Memory B cell (primary cell): ENCODE data around the gene C12orf60.
A peak's percentile ranks its signal among the peaks of the same experiment; 100 is the strongest.
"Not testable (repeated sequence)": the region's sequence is repeated elsewhere in the genome, so short reads cannot be mapped to it uniquely, and the experiment has no call there.

ENCODE experiments used
- ATAC-seq: fragments of 150-1000 bp; cut with Tn5 transposase; 2 replicates; pipeline ENCODE4 v1.10.0; 2021; ENCODE audit warnings: low read depth, mild to moderate bottlenecking, moderate library complexity
- DNase-seq, 2 donors: peaks; one replicate each; pipeline ENCODE4 v3.0.0; 2022; ENCODE audit warnings: low spot score in 2 of 2
- H3K27ac Mint-ChIP-seq: one replicate; pipeline ENCODE4 v1.8.0; 2022; ENCODE audit warnings: mild to moderate bottlenecking, moderate library complexity, mixed read lengths
- H3K27me3 Mint-ChIP-seq: one replicate; pipeline ENCODE4 v1.8.0; 2022; ENCODE audit warnings: mixed read lengths
- H3K36me3 Mint-ChIP-seq: one replicate; pipeline ENCODE4 v1.8.0; 2022; ENCODE audit warnings: mild to moderate bottlenecking, mixed read lengths
- H3K4me1 Mint-ChIP-seq: one replicate; pipeline ENCODE4 v1.8.0; 2022; ENCODE audit warnings: mixed read lengths
- H3K4me3 Mint-ChIP-seq: one replicate; pipeline ENCODE4 v1.8.0; 2022; ENCODE audit warnings: mild to moderate bottlenecking, moderate library complexity, mixed read lengths
- H3K9me3 Mint-ChIP-seq: one replicate; pipeline ENCODE4 v1.8.0; 2022; ENCODE audit warnings: mixed read lengths

C12orf60 gene, protein sequence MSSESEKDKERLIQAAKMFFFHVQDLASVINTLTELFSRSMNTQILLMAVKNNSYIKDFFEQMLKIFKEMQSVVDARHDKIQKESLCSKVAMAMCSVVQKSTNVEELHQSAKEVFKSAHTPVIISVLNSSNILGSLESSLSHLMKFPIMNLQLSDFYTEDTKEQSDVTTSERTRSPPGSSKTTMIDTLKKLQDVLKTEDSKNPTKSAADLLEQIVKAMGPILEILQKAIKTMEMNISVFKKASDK

DNA sequence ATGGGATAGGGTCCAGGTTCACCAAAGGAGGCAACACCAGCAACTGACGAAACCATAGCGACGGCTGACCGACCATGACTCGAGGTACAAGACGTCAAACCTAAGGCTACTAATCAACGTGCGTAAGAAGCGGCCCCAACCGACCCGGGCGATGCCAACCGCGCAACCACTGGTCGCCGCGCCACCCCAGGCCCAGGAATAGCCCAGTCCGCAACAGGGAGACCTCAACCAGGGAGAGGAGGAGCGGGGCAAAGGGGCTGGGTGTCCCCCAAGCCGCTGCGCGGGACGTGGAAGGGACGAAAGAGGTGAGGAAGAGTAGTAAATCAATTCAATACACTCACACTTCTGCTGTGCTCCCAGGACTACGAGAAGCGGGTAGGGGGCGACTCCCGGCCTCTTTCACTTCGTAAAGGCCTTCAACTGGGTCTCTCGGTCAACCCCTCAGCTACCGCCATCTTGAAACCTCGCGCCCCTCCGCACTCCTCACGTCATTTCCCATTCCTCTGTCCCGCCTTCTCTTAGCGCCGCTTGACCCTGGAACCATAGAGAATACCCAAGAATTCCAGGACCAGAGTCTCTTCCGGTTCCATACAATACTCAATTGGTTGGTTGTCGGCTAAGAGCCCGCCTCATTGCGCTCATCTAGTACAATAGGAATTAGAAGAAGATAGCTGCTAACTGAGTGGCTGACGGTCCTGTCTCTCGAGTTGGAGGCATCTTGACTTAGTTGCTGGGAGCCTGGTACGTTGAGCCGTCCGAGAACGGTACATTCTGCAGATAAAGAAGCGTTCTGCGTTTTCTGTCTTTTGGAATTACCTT, at the start of gene C12orf60, which contains the start of gene WBP11:
C12orf60 (plus strand) TSS at position 660 of the 819 bp plus-strand sequence. CDS start 19,266 bp downstream, outside the sequence.
WBP11 (minus strand) TSS at position 468 of the 819 bp plus-strand sequence. CDS start 2,095 bp downstream, outside the sequence.
- H3K27me3 Mint-ChIP-seq: no peaks in the 10 kb centered on the region
- no peak within 1 kb of the TSS for H3K4me3 Mint-ChIP-seq
- no peak within 1 kb of the TSS for H3K27ac Mint-ChIP-seq
- DNase-seq: peak; percentile 81 to 86
- H3K4me1 Mint-ChIP-seq: peaks cover 9% of the 10 kb centered on the region
- ATAC-seq: peak; percentile 83
- H3K9me3 Mint-ChIP-seq: no peaks in the 10 kb centered on the region
- peaks cover 6% of the 10 kb centered on the region for H3K36me3 Mint-ChIP-seq

DNA sequence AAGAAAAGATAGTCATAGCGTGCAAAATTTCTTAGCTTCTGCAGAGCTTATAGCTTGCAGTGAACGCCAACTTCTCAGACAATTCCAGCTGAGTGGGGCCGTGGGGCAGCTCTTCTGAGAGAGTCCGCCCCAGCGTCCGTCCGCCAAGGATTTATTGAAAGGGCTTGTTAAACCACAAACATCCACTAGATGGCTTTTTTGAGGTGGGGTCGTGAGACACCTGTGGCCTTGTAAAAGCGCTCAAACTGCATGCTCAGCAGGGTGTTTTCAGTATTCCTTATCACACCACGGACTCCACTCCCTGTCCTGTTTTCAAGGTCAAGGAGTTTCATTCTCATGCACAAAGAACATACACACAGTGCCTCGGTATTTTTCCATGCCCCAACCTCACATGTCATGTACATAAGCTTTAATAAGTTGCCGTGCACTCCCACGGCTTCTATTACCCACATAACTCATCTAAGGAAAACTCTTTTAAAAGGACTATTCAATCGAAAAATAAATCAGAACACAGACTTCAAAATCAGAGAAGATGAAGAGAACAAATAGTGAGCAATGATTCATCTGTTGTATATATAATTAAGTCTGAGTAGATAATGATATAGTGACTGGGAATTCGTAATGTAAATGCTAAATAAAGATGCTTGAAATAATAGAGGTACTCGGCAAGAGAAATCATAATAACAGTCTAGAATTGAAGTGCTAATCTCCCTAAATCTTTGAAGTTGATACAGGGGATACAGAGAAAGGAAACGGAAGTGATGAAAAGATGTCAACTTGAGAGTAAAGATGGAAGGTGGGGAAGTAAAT, 46.9 kb upstream of the C12orf60 start:
- peaks cover 3% of the 10 kb centered on the region for H3K4me1 Mint-ChIP-seq
- peaks cover 7% of the 10 kb centered on the region for H3K9me3 Mint-ChIP-seq
- H3K27ac Mint-ChIP-seq: no peak overlapping the region
- H3K27me3 Mint-ChIP-seq: no peaks in the 10 kb centered on the region
- ATAC-seq: no peak
- DNase-seq: no peak
- peaks cover 18% of the 10 kb centered on the region for H3K36me3 Mint-ChIP-seq
- H3K4me3 Mint-ChIP-seq: no peak overlapping the region

DNA sequence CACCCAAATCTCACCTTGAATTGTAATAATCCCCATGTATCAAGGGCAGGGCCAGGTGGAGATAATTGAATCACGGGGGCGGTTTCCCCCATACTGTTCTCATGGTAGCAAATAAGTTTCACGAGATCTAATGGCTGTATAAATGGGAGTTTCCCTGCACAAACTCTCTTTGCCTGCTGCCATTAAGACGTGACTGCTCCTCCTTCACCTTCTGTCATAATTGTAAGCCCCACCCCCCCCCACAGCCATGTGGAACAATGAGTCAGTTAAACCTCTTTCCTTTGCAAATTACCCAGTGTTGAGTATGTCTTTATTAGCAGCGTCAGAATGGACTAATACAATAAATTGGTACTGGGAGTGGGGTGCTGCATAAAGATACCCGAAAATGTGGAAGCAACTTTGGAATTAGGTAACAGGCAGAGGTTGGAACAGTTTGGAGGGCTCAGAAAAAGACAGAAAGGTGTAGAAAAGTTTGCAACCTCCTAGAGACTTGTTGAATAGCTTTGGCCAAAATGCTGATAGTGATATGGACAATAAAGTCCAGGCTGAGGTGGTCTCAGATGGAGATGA, 43.7 kb upstream of the C12orf60 start:
- H3K9me3 Mint-ChIP-seq: peaks cover 12% of the 10 kb centered on the region
- H3K4me1 Mint-ChIP-seq, H3K4me3 Mint-ChIP-seq, H3K27me3 Mint-ChIP-seq, H3K27ac Mint-ChIP-seq, DNase-seq, ATAC-seq: not testable (repeated sequence)
- peaks cover 32% of the 10 kb centered on the region for H3K36me3 Mint-ChIP-seq

DNA sequence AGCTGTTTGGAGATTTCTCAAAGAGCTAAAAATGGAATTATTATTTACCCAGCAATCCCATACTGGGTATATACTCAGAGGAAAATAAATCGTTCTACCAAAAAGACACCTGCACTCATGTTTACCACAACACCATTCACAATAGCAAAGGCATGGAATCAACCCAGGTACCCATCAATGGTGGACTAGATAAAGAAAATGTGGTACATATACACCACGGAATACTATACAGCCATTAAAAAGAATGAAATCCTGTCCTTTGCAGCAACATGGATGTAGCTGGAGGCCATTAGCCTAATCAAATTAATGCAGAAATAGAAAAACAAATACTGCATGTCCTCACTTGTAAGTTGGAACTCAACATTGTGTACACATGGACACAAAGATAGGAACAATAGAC, 38.1 kb upstream of the C12orf60 start:
- ATAC-seq (no peak), DNase-seq (no peak)
- no peaks in the 10 kb centered on the region for H3K27me3 Mint-ChIP-seq
- peaks cover 14% of the 10 kb centered on the region for H3K9me3 Mint-ChIP-seq
- peaks cover 12% of the 10 kb centered on the region for H3K4me1 Mint-ChIP-seq
- no peak overlapping the region for H3K27ac Mint-ChIP-seq
- peaks cover 47% of the 10 kb centered on the region for H3K36me3 Mint-ChIP-seq
- H3K4me3 Mint-ChIP-seq: no peak overlapping the region

DNA sequence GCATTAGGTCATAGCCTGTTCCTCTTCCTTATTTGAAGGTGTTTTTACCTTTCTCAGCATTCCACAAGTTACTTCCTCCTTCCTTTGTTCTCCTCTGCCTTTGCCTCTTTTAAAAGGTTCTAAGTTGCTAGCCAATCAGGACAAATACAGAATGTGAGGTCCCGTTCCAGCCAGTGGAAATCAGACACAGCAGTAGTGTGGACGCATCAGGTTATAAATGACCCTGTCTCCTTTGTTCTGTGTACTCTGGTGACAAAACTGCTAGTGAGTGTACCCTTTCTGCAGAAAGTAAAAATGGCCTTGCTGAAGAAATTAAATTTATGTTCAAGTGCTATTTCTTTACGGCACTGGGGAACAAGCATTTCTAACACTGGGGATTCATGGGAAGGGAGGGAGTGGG, 37.5 kb upstream of the C12orf60 start:
- H3K4me1 Mint-ChIP-seq: peaks cover 12% of the 10 kb centered on the region
- ATAC-seq, DNase-seq, H3K4me3 Mint-ChIP-seq, H3K27me3 Mint-ChIP-seq, H3K27ac Mint-ChIP-seq: not testable (repeated sequence)
- peaks cover 13% of the 10 kb centered on the region for H3K9me3 Mint-ChIP-seq
- H3K36me3 Mint-ChIP-seq: peaks cover 44% of the 10 kb centered on the region

DNA sequence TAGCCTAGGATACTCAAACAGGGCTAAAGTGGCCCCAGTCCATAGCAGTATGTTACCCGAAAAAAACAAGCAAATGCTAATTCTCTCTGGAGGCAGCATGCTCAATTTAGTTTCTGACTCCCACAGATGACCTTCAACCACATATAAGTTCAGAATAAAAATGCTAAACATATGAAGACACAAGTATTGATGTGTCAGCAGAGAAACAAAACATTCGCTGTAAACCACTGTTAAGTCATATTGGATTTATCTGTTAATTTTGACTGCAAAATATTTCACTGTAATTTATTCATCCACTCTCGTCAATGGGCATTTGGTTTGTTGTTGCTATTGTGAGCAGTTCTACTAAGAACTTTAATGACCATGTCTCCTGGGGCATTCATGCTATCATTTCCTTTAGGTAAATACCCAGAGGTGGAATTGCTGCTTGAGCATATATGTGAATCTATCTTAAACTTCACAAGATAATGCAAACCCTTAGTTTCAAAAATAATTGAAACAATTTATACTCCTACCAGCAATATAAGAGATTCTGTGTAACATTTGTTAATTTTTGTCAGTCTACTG, 36.7 kb upstream of the C12orf60 start:
- H3K27ac Mint-ChIP-seq: peak overlapping the region; percentile 99
- H3K9me3 Mint-ChIP-seq: peaks cover 11% of the 10 kb centered on the region
- H3K27me3 Mint-ChIP-seq: no peaks in the 10 kb centered on the region
- peaks cover 13% of the 10 kb centered on the region for H3K4me1 Mint-ChIP-seq
- no peak for DNase-seq
- ATAC-seq: no peak
- H3K36me3 Mint-ChIP-seq: peaks cover 39% of the 10 kb centered on the region
- H3K4me3 Mint-ChIP-seq: no peak overlapping the region

DNA sequence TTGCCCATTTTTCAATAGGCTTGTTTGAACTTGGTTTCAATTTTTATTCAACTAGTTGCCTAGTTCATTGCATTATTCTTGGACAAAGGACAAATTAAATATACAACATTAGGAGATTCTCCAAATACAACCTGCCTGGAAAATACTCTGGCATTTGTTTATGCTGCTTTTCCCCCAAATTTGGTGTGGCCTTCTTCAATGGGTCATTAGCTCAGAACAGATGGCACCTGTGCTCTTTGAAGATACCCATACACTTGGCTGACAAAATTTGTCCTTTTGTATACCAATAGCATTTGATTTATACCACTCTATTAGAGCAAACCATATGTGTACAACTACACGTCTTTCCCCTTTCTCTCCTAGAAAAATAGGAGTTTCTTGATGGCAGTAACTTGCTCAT, 35.9 kb upstream of the C12orf60 start:
- Mint-ChIP-seq H3K27ac (peak overlapping the region; percentile 99), H3K27me3 (no peaks in the 10 kb centered on the region), H3K4me3 (no peak overlapping the region), H3K36me3 (peaks cover 32% of the 10 kb centered on the region), H3K9me3 (peaks cover 8% of the 10 kb centered on the region), H3K4me1 (peaks cover 16% of the 10 kb centered on the region)
- DNase-seq: no peak
- ATAC-seq: no peak

DNA sequence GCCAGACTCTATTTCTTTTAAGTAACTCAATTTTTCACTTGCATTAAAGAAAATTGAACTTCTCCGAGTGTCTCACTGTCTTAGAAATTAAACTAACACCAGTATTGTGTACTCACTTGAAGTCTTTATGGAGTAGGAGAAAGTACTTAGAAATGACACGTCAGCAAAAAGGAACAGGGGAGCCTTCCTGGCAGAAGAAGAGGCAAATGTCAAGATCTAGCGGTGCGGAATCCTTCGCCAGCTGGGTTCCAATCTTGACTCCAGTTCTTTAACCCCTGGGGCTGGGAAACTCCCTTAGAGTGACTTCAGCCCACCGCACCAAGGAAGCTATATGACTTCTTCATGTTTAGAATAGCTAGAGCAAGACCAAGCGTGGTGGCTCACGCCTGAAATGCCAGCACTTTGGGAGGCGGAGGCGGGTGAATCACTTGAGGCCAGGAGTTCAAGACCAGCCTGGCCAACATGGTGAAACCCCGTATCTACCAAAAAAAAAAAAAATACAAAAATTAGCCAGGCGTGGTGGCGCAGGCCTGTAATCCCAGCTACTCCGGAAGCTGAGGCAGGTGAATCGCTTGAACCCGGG, 34.6 kb upstream of the C12orf60 start:
- no peak for ATAC-seq
- Mint-ChIP-seq H3K4me1 (peaks cover 15% of the 10 kb centered on the region), H3K27ac (peak overlapping the region; percentile 99), H3K9me3 (peaks cover 7% of the 10 kb centered on the region), H3K27me3 (no peaks in the 10 kb centered on the region), H3K4me3 (peak overlapping the region; percentile 94), H3K36me3 (peaks cover 30% of the 10 kb centered on the region)
- peak; percentile 25 to 26 for DNase-seq

DNA sequence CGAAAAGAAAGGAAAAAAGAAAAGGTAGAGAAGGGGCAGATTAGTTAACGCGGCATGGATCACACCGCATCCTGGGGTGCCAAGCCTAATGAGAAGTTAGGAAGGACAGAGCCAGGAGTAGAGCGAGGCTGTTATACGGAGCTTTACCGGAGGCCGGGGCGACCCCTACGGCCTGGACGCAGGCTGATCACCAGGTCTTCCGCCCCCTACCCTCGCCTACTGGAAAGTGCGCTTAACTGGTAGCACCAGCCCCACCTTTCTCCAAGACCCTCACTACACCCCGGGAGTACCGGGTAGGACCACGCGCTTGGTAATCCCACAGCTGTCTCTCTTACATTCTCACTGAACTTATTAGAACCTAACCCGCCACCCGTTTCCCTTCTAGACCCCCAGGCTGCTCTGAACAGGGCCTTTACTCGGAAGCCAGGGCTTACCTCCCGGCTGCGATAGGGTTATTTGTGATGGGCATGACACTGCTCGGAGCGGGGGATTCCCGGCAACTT, 34.0 kb upstream of the C12orf60 start:
- DNase-seq (no peak), ATAC-seq (peak; percentile 4)
- Mint-ChIP-seq H3K27me3 (no peaks in the 10 kb centered on the region), H3K9me3 (peaks cover 6% of the 10 kb centered on the region), H3K36me3 (peaks cover 29% of the 10 kb centered on the region), H3K4me1 (peaks cover 19% of the 10 kb centered on the region), H3K27ac (peak overlapping the region; percentile 99), H3K4me3 (peak overlapping the region; percentile 94)

DNA sequence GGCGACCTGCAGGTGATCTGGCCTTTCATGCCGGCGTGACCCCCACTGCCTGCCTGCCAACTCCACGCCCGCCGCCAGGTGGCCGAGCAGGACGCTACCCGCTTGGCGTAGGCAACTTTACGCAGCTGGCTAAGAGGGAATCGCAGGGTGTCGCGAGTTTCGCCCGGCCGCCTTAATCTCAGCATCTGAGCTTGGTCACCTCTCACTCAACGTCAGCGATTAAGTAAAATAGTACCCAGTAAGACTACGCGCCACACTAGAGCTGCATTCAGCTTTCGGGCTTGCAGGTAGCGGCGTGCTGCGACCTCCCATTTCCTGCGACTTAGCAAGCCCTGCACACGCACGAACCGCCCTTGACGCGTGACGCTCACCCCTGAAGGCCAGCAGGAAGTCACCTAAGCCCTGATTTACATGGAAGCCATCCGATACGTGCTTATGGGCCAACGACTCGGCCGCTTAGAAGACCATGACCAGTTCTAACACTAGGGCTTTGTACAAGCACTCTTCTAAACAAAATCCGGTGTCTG, 33.4 kb upstream of the C12orf60 start:
- Mint-ChIP-seq H3K4me3 (peak overlapping the region; percentile 94), H3K36me3 (peaks cover 26% of the 10 kb centered on the region), H3K4me1 (peaks cover 24% of the 10 kb centered on the region), H3K9me3 (peaks cover 6% of the 10 kb centered on the region), H3K27me3 (no peaks in the 10 kb centered on the region), H3K27ac (peak overlapping the region; percentile 99)
- peak; percentile 96 to 98 for DNase-seq
- ATAC-seq: peak; percentile 59

DNA sequence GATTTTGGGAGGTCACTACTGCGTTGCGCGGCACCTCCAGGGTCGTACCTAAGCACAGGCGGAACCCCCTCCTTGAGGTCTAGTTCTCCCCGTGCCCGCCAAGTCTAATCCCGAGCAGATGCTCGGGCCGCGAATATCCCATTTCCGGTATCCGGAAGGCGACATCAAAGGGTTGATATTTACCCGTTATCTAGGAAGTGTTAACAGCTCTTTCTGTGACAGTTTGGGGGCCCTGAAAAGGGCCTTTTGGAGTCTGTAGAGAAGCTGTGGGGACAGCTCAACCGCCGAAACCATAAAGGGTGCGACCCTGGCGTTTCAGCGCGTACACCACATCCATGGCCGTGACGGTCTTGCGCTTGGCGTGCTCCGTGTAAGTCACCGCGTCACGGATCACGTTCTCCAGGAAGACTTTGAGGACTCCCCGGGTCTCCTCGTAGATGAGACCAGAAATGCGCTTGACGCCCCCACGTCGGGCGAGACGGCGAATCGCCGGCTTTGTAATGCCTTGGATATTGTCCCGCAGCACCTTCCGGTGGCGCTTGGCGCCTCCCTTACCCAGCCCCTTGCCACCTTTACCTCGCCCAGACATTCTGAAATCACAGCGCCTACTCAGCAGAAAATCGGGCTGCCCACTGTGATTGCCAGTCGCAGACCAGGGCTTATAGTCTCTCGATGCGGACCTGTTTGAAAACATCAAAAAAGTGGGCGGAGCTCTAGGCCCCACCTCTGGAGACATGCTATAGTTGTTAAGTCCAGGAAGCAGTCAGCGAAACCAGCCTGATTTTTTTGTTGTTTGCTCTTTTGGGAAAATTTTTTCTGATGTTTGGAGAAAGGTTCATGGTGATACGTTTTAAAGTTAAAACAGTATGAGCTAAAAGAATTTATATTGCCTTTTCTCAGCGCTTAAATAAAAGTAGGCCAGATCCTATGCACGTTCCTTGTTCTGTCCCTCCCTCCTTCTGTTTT, 32.7 kb upstream of the C12orf60 start:
- no peaks in the 10 kb centered on the region for H3K27me3 Mint-ChIP-seq
- H3K4me1 Mint-ChIP-seq: peaks cover 29% of the 10 kb centered on the region
- peak overlapping the region; percentile 94 for H3K4me3 Mint-ChIP-seq
- DNase-seq (peak; percentile 97 to 98), ATAC-seq (peak; percentile 19)
- H3K9me3 Mint-ChIP-seq: peaks cover 5% of the 10 kb centered on the region
- H3K27ac Mint-ChIP-seq: peak overlapping the region; percentile 99
- H3K36me3 Mint-ChIP-seq: peaks cover 19% of the 10 kb centered on the region

DNA sequence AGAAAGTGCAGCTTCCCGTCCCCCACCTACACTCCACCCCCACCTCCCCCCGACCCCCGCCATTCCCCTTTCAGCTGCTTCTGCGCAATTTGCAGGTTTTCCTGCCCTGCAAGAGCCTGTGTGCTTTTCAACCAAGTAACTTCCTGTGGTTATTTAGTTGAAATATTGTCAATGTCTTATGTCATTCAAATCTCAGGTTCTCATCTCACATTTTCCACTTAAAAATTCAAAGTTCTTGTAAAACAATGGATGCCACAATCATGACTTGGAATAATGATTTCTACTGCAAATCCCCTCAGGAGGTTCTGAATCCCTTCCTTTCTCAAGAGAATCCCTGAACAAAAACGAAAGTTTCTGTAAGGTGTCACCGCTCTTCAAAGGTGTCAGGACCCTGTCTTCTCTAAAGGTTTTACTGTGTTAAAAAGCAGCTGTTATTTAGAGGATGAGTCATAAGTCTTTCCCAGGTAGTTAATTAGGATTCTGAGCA, 31.8 kb upstream of the C12orf60 start:
- H3K27me3 Mint-ChIP-seq: no peaks in the 10 kb centered on the region

More for the DNA sequence above, 31.8 kb upstream of the C12orf60 start:
- DNase-seq: no peak
- Mint-ChIP-seq H3K36me3 (peaks cover 11% of the 10 kb centered on the region), H3K9me3 (no peaks in the 10 kb centered on the region), H3K4me1 (peaks cover 29% of the 10 kb centered on the region), H3K4me3 (peak overlapping the region; percentile 64), H3K27ac (peak overlapping the region; percentile 99)
- ATAC-seq: no peak
